ENCODE data around the gene MAP2K5.
"Not testable (repeated sequence)": the region's sequence is repeated elsewhere in the genome, so short reads cannot be mapped to it uniquely, and the experiment has no call there.

The MAP2K5 gene

DNA sequence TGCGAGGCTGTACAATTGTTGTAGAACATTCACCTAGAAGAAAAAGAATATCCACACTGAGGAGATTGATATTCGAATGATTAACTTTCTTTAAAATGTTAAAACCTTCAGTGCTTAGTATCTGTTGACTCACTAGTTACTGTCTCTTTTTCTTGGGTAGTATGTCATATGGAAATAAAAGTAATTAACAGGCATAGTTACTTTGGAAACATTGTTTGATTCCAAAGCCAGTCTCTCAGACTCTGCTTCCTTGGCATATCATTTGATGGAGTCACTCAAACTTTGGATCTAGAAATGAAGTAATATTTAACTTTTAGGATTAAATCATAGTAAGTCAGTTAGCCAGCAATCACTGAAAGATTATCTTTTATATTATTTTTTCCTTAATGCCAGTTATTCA lies 63.4 kb downstream of the MAP2K5 start:
- no peak for DNase-seq

DNA sequence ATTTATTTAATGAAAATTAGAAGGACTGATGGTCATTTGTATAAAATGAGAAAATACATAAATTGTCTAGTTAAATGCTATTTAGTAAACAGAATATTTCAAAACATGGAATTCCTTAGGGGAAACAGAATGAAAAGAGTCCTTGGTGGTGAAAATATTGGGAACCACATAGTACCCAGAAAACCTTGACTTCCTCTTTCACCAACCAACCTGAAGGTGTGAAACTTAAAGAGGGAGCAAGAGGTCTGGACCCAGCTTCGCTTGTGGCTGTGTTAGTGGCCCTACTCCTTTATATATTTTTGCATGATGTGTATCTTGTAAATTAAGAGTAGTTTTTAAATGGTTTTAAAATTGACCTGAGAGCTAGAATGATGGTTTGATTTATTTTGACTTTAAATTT lies 64.2 kb downstream of the MAP2K5 start:
- DNase-seq: no peak

DNA sequence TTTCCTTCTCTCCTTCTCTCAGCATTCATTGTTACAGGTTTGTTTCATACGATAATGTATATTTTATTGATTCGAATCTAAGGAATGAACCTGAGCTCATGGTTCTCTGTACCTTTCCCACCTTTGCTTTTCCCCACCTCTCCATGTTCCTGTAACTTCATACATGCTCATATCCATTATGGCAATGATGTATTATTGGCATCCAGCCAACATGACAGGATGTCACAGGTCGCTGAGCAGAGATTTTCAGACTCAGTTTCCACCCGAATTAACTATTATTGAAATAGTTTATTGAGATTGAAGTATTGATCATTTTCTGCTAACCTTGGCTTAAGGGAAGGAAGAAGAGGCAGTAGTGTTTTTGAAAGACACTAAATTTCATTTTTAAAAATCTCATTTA lies 64.8 kb downstream of the MAP2K5 start:
- DNase-seq: no peak

DNA sequence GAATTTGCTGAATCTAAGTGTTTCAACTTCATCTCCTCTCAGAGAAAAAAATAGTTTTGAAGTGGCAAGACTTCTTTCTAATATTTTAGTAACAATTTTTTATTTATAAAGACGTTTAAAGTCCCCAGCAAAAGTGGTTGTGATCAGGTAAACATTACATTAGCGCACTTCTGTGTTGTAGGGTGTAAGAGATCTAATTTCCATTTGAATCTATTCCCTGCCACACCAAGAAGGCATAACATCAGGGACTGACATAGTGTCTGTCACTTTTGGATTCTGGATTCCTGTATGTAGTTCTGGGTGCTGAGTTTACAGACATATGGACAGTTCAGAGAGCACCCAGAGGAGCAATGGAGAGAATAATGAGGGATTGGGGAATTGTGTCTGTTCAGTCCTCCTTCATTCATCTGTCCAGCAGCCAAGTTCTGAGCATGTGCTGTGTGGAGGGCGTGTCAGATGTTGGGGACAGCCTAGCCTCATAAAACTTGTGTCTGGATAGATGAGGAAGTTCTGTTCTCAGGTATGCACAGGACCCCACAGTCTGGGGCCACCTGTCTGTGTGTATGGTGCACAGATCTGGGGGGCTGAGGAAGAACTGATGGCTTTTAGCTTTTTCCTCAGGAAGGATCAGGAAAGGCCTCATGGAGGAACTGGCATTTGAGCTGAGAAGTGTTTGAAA lies 65.6 kb downstream of the MAP2K5 start:
- no peak for DNase-seq

DNA sequence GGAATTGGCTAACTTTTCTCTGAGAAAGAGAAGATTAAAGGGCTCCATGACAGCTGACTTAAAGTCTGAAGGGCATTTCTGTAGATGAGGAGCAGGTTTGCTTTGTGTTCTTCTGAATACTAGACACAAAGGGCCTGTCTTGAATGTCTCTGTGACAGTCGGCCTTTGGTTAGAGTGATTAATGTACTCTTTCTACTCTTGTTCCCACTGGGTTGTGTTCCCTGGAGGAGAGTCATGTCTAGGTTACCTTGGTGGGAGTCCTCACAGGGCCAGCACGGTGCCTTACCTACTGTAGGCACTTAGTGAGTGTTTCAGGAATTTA lies 66.1 kb downstream of the MAP2K5 start:
- DNase-seq: no peak

DNA sequence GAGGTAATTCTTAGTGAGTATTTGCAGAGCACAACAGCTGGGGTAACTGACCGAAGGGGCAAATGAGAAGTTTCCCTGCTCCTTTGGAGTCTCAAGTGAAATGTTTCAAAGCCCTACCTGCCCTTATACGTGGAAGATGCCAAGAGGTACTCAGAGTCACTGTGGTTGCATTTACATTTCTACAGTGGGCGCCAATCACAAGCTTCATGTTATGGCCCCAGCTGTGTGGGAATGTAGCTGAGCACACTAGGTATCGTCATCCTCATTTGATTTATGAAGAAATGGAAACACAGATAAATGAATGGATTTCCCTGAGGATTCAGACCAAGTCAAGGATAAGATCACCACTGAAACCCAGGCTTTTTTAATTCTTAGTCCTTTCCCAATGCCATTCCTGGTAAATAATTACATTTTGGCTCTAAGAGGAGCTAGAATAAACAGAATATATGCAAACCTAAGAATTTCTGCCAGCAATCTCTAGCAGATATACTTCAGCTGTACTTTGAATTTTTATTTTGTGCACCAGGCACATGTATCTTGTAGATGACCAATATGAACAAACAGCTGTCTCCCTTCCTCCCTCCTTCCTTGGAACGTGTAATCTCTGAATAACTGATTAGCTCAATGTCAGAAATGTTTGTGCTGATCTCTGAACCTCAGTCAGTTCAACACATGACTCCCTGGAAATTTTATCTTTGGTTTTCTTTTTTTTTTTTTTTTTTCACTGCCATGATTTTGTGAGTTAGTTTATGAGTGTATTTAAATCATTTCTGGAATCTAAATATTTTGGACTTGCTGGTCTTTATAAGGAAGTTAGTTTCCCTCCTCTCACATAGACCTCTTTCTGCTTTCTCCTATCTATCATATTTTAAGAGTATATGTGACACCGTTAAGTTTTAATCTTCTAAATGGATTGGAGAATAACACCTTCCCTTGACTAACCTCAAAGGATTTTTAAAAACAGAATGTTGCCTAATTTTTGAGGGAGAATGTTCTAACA lies 69.2 kb downstream of the MAP2K5 start:
- no peak for DNase-seq

DNA sequence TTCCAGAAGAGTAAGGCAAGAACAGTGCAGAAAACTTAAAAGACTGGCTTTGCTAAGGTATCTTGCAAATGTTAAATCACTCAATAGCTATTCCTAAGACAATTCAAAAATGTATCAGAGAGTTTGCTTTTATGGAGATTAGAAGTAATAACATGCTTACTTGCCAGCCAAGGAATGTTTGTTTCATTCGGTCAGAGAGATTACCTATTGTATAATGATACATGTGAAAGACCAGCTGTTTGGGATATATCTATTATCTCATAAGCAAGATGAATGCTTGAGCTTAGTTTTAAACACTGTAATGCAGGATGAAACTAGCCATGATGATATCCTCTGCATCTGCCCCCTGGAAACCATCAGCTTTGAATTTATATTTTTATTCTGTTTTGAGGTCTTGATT lies 70.7 kb downstream of the MAP2K5 start:
- DNase-seq: no peak

DNA sequence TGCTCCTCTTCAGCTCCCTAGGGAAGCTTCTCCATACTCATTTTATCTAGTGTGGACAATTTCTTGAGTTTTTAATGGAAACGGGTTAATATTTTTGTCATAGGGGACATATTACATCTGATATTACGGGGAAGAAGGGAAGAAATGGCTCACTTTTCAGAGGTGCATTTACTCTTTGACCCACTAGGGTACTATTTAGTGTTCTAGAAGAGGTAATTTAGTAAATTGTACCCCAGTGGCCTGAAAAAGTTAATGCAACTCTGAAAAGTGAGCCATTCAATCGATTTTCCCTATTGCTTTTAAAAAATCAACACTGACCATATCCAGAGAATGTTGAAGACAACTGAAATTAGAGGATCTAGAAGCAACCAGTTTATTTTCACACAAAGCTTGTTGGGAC lies 71.2 kb downstream of the MAP2K5 start:
- no peak for DNase-seq

DNA sequence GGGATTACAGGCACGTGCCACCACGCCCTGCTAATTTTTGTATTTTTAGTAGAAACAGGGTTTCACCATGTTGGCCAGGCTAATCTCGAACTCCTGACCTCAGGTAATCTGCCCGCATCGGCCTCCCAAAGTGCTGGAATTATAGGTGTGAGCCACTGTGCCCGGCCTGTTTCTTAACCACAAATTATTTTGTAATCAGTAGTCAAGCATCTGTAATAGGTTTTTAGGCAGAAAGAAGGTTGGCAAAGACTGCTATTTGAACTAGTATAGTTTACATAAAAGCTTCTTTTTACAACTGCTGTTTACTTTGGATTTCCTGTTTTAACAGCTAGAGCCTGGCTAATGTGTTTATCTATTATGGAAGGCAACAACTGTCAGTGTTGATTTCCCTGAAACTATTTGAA lies 72.6 kb downstream of the MAP2K5 start:
- DNase-seq: not testable (repeated sequence)

DNA sequence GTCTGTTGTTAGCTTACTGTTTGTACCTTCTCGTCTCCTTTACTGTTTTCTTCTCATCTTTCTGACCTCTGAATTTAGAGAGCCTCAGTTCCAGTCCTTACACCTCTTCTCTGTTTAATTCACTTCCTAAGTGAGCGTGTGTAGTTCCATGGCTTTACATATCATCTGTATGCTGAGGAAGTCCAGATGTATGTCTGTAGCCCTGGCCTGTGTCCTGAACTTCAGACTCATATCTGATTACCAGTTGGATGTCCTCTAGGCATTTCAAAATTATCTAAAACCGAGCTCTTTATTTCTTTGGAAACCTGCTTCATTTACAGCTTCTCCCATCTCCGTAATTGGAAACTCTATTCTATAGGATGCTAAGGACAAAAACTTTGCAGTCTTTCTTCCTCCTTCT lies 75.8 kb downstream of the MAP2K5 start:
- no peak for DNase-seq

DNA sequence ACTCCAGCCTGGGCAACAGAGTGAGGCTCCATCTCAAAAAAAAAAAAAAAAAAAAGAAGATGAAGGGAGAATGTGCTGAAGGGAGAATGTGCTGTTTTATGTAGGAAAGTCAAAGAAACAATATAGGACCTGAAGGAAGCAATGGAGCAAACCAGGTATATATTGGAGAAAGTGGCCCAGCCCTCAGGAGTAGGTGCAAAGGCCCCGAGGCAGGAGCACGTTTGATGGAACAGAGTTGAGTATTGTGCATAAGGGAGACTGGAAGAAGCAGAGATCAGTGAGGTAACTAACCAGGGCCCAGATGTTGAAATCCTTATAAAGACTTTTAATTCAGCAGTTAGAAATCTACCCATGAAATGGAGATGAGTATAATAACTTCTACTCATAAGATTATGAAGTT lies 79.6 kb downstream of the MAP2K5 start:
- DNase-seq: no peak

DNA sequence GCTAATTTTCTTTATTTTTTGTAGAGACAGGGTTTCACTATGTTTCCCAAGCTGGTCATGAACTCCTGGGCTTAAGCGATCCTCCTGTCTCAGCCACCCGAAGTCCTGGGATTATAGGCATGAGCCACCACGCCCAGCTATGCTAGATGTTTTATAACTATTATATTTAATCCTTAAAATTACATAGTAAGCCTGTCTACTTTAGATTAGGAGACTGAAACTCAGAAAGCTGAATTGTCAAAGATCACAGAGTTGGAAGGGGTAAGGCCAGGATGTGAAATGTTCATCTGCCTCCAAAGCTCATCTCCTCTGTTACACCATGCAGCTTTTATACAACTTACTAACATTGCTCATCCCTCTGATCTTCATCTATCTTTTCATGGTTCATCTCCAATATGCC lies 89.8 kb downstream of the MAP2K5 start:
- no peak for DNase-seq

DNA sequence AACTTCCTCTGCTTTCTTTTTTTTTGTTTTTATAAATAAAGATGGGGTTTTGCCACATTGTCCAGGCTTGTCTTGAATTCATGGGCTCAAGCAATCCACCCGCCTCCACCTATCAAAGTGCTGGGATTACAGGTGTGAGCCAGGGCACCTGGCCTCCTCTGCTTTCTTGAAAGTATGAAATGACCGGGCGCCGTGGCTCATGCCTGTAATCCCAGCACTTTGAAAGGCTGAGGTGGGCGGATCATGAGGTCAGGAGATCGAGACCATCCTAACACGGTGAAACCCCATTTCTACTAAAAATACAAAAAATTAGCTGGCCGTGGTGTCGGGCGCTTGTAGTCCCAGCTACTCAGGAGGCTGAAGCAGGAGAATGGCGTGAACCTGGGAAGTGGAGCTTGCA lies 93.4 kb downstream of the MAP2K5 start:
- DNase-seq: not testable (repeated sequence)

DNA sequence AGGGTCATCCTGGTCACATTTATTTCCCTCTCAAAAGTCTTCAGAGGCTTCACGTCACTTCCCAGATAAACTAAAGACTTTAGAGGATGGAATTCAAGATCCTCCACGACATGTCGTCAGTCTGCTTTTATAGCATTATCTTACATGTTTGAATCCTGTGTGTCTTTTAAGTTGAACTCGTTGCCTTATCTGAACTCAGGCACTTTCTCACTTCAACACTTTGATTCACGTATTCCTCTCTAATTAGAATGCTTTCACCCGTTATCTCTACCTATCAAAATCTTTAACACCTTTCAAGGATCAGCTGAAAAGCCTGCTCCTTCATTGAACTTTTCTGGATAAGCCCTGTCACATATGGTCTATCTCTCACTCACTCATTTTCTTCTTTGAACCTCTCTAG lies 97.1 kb downstream of the MAP2K5 start:
- no peak for DNase-seq

DNA sequence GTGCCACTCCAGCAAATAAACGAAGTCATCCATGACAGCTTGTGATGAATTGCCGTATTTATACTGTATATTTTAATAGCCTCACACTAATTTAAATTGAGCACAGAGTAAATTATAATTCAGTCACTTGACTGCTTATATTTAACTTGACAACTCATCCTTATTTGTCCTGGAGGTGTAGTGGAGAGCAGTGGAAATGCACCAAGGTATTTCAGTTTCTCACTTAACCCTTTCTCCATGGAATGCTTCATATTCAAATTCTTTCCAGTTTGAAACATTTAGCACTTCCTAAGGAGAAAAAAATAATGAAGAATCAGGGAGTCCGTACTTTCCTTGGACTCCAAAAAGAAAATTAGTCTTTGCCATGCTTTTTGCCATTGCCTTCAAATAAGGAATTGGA lies 99.0 kb downstream of the MAP2K5 start:
- DNase-seq: no peak

DNA sequence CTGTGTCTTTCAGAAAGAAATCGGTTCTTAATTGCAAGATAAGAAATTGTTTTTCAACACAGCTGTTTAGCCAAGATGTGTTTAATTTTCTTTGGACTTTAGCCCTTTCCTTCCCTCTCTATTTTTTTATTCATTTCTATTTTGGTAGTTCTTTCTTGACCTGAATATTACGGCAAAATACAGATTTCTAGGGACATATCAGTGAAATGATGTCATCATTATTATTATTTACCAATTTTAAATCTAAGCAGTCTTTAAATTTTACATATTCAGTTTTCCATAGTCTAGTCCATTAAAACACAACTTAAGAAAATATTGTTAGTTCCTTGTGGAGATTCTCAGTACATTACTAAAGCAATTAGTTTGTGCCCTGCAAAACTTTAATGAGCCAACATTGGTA lies 104.3 kb downstream of the MAP2K5 start:
- no peak for DNase-seq

DNA sequence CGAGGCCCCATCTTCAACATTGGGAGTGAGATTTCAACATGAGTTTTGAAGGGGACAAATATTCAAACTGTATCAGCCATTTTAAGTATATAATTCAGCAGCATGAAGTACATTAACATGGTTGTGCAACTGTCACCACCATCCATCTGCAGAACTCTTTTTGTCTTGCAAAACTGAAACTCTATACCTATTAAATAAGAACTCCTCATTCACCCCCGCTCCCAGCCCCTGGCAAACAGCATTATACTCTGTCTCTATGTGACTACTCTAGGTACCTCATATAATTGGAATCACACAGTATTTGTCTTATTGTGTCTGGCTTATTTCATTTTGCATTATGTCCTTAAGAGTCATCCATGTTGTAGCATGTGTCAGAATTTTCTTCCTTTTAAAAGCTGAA lies 110.1 kb downstream of the MAP2K5 start:
- no peak for DNase-seq

DNA sequence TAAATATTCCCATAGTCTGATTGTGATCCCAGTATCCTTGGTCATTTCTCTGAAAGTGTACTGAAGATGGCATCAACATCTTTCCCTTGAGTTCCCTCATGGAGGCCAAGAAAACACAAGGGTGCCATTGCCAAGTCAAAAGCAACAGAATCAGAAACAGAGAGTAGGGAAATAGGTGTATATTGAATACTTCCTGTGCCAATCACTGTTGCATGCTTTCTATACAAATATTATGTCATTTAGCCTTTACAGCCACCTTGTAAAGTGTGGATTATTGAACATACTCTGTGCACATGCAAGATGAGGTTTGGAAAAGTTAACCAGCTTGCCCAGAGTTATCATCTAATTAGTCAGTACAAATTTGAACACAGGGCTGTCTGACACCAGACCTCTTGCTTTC lies 117.9 kb downstream of the MAP2K5 start:
- DNase-seq: no peak

DNA sequence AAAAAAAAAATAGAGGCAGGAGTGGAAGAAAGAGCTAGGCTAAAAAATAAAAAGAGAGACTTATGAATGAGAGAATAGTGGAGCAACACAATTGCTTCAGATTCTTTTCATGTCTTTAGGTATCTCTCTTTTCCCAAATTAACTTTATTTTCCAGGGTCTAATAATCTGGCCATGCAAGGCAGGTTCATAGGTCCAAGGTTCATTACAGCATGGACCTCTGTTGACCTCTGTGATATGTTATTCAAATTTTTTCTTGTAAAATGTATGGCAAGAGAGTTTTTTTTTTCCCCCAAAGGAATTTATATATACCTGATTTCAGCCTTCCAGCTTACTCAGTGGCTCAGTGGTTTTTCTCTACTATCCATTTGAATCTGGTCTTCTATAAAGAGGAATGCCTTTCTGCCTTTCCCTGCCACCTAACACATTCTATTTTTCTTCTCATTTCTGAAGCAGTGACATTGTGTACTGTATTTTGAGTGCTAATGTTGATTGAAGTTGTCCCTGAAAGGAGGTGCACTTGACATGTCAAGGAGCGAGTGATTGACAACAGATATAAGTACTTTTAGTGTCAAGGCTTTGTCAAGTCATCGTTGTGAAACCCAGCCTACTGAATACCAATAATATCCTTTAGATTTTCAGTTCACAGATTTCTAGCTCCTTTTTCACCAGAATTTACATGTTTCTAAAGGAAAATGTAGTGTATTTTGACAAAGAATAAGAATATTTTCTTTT lies 118.5 kb downstream of the MAP2K5 start:
- no peak for DNase-seq

DNA sequence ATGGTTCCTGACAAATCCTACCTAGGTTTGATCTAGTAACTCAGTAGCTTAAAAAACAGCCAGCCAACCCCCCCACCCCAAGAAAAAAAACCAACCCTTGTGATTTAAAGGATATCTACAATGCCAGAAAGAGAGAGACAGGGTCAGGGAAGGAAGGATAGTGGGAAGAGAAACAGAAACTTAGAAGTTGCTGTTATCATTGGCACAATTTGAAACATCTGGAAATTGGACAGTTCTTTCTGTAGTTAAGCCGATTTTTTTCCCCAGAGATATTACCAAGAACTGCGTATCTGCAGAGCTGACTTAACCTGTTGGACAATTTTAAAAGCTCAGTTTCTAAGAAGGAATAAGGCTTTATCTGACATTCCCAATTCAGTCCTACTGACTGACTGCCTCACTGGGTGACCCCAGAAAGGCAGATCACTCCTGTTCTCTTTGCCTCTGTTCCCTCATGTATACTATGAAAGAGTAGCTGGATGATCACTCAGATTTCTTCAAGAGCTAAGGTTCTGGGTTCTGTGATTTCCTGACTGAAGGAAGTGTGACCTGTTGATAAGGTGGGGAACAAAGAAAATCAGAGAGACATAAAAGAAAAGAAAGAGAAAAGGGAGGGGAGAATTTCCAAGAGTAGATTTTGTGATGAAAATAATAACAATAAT lies 128.3 kb downstream of the MAP2K5 start:
- no peak for DNase-seq

DNA sequence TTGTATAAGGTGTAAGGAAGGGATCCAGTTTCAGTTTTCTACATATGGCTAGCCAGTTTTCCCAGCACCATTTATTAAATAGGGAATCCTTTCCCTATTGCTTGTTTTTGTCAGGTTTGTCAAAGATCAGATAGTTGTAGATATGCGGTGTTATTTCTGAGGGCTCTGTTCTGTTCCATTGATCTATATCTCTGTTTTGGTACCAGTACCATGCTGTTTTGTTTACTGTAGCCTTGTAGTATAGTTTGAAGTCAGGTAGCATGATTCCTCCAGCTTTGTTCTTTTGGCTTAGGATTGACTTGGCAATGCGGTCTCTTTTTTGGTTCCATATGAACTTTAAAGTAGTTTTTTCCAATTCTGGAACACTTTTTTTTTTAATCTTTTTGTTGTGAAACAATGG lies 130.3 kb downstream of the MAP2K5 start:
- DNase-seq: not testable (repeated sequence)

DNA sequence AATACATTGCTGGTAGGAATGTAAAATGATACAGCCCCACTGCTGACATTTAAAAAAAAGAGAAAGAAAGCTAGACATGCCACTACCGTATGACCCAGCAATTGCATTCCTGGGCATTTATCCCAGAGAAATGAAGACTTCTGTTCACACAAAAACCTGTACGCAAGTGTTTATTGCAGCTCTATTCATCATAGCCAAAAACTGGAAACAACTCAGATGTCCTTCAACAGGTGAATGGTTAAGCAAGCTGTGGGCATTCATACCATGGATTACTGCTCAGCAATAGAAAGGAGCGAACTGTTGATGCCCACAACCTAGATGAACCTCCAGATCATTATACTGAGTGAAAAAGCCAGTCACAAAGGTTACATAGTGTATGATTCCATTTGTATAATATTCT lies 132.5 kb downstream of the MAP2K5 start:
- DNase-seq: no peak

DNA sequence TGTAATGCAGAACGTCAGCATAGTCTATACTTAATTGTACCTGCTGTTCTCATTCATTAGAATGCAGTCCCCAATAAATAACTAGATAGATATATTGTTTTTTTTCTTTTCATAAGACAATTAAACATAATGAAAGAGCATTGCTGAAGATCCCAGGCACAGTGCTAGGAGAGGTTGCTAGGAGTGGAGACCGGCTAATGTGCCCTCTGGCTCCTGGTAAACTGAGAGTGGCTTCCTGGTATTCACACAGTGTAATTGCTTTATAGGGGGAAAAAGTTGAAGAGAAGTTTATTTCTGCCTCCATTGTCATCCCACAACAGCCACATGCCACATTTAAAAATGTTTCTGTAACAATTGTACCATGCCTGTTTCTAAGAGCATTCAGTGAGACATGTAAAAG lies 135.6 kb downstream of the MAP2K5 start:
- no peak for DNase-seq

All from NCI-H187 (cell line).